IPS-20b (cell line): ENCODE results near the gene NENF.
"Not testable (repeated sequence)": the region's sequence is repeated elsewhere in the genome, so short reads cannot be mapped to it uniquely, and the experiment has no call there.

ENCODE experiments used
- H3K27ac ChIP-seq: one replicate; pipeline ENCODE4 v1.5.1; 2013; ENCODE audit warnings: low read length
- H3K27me3 ChIP-seq: 2 replicates; pipeline ENCODE4 v1.6.1; 2013; ENCODE audit warnings: mild to moderate bottlenecking, low read length, inconsistent platforms; ENCODE audit not compliant: insufficient read depth
- H3K36me3 ChIP-seq: 2 replicates; pipeline ENCODE4 v1.6.1; 2013; ENCODE audit warnings: low read depth, mild to moderate bottlenecking, inconsistent platforms, low read length, moderate library complexity; ENCODE audit not compliant: insufficient read depth
- H3K4me1 ChIP-seq: 2 replicates; pipeline ENCODE4 v1.6.1; 2013; ENCODE audit warnings: mild to moderate bottlenecking, control low read depth, inconsistent platforms, low read length, moderate library complexity; ENCODE audit not compliant: insufficient read depth
- H3K4me3 ChIP-seq: 2 replicates; pipeline ENCODE4 v1.5.1; 2013; ENCODE audit warnings: mild to moderate bottlenecking, low read length, inconsistent platforms
- H3K9ac ChIP-seq: 2 replicates; pipeline ENCODE4 v1.6.1; 2013; ENCODE audit warnings: low read depth, mild to moderate bottlenecking, inconsistent platforms, low read length, moderate library complexity
- H3K9me3 ChIP-seq: 2 replicates; pipeline ENCODE4 v1.6.1; 2013; ENCODE audit warnings: mild to moderate bottlenecking, low read depth, low read length, inconsistent platforms; ENCODE audit not compliant: insufficient read depth

NENF gene

DNA sequence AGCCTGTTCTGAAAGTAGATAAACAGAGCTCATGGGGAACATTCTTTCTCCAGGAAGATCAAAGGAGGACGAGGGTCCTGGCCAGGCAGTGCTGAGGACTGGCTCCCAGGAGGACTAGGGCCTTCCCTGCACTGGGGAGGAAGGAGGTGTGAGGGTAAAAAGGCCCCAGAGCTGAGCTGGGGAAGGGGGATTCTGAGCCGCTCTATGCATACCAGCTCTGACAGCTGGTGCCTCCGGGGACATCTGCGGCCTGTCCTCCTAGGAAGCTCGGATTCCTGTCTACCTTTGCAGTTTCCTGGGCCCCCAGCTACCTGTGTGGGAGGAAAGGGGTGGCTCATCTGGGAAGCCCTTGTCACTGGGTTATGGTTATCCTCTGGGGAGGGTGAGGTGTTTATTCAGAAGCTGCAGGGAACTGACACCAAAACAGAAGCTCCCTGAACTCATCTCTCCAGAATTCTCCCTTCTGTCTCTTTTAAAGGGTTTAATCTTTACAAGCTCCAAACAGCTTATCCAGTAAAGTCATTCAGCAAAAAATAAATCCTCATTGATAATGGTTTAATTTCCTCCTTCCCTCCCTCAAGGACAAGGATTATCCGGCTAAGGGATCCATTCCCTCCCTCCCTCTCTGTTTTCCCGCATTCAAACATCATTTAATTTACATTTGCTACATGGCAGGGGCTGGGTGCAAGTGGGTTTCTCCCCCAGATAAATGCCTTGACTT is 31.0 kb downstream of the NENF start:
- Histone ChIP-seq H3K27me3 (no peaks in the 10 kb centered on the region), H3K4me1 (peaks cover 9% of the 10 kb centered on the region; the same call in 1 of the 2 replicates), H3K9me3 (no peaks in the 10 kb centered on the region), H3K4me3 (no peak overlapping the region), H3K36me3 (no peaks in the 10 kb centered on the region), H3K9ac (no peak overlapping the region), H3K27ac (no peak overlapping the region)

- Histone ChIP-seq H3K9me3 (no peaks in the 10 kb centered on the region), H3K27ac (no peak overlapping the region), H3K4me1 (peaks cover 9% of the 10 kb centered on the region; the same call in 1 of the 2 replicates), H3K4me3 (no peak overlapping the region), H3K36me3 (no peaks in the 10 kb centered on the region), H3K9ac (no peak overlapping the region), H3K27me3 (no peaks in the 10 kb centered on the region)
Measured at GRCh38 chr1:212465311-212465710, 32.6 kb downstream of the NENF start.

DNA sequence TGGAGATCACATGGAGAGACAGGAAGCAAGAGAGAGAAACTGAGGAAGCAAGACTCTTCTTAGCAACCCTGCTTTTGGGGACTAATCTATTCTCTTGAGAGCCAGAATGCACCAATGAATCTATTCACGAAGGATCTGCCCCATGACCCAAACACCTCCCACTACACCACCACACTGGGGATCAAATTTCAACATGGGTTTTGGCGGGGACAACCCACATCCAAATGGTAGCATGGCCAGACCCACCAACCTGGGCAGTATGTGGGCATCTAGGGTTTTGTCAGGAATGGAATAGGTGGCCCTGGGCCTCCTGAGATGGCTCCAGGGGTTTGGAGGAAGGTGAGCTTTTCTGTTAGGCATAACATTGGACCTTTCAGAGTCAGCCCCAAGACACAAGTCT is 33.7 kb downstream of the NENF start:
- Histone ChIP-seq H3K4me1 (peaks cover 9% of the 10 kb centered on the region; the same call in 1 of the 2 replicates), H3K9me3 (no peaks in the 10 kb centered on the region), H3K27me3 (no peaks in the 10 kb centered on the region), H3K36me3 (no peaks in the 10 kb centered on the region), H3K4me3 (no peak overlapping the region), H3K9ac (no peak overlapping the region), H3K27ac (no peak overlapping the region)

DNA sequence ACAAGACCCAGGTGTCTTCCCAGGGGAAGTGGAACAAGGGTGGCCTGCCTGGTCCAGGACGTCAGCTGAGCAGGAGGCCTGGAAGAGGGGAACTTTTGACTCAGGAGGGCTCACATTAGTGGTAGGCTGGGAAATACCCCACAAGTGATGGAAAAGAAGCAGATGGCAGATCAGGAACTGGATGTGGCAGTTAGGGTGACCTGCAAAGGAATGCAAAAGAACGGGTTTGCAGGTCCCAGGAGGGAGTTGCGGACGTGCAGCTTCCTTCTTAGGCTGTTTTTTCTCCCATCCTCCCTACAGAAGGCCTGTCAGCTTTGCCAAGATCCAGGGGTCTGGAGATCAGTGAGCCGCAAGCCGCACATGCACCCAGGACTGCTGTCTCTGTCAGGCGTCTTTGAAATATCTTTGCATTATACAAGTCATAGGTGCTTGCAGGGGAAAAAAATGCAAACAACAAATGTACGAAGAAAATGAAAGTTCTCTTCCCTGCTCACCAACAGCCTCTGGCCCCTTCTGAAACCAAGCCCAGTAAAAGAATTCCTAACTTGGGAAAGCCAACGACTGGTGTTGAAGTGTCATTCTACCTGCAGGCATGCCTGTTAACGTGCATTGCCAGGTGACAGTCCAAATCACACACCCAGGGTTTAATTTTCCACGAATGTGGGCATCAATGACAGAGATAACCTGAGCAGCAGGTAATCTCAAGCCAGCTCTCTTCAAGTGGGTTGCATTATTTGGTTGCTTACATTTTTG is 34.4 kb downstream of the NENF start:
- peaks cover 3% of the 10 kb centered on the region; the same call in 1 of the 2 replicates for H3K4me1 ChIP-seq
- H3K4me3 ChIP-seq, result no peak overlapping the region
- H3K9ac ChIP-seq, result no peak overlapping the region
- no peaks in the 10 kb centered on the region for H3K27me3 ChIP-seq
- H3K27ac ChIP-seq, result no peak overlapping the region
- H3K36me3 ChIP-seq, result no peaks in the 10 kb centered on the region
- H3K9me3 ChIP-seq, result no peaks in the 10 kb centered on the region

- no peak overlapping the region for H3K27ac ChIP-seq
Measured at GRCh38 chr1:212467843-212468482, 35.2 kb downstream of the NENF start.

DNA sequence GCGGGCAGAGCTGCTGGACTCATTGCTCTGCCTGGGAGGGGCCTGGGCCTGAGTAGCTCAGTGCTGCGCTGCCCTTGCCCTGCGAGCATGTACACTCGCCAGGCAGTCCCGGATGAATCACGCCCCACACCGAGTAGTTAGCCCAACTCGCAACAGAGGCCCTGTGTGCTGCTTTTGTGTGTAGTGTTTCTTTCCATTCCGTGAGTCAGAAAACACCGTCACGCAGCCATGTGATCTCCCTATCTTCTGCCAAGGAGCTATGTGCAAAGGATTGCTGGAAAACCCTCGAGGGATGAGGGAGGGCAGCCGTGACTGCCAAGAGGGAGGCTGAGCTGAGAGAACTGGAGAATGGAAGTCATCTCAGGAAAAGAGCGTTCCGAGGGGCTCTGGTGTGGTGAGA is 37.3 kb downstream of the NENF start:
- H3K36me3 ChIP-seq, result no peaks in the 10 kb centered on the region
- no peaks in the 10 kb centered on the region for H3K27me3 ChIP-seq
- no peaks in the 10 kb centered on the region for H3K9me3 ChIP-seq
- no peak overlapping the region for H3K27ac ChIP-seq
- H3K9ac ChIP-seq, result no peak overlapping the region
- H3K4me1 ChIP-seq, result no peaks in the 10 kb centered on the region; the same call in 1 of the 2 replicates
- no peak overlapping the region for H3K4me3 ChIP-seq

More at GRCh38 chr1:212467843-212468482, 35.2 kb downstream of the NENF start:
- no peaks in the 10 kb centered on the region; the same call in 1 of the 2 replicates for H3K4me1 ChIP-seq
- H3K27me3 ChIP-seq, result no peaks in the 10 kb centered on the region
- no peak overlapping the region for H3K4me3 ChIP-seq
- H3K9ac ChIP-seq, result no peak overlapping the region
- H3K36me3 ChIP-seq, result no peaks in the 10 kb centered on the region
- H3K9me3 ChIP-seq, result no peaks in the 10 kb centered on the region

DNA sequence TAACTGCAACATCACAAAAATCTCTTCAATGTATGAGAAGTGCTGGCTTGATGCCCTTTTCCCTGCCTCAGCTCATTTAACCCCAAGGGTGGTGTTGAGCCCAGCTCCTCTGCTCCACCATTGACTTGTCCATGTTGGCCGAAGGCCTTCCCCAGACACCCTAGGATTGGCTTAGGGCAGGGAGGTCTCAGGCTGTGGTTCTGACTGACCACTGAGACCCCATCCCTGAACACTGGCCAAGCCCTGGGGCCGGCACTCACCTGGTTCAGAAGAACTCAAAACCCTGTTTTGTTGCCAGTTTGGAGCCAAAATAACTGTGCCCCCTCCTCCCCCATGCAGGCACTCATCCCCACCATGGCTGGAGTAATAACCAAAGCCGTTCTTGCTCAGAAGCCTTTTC is 38.6 kb downstream of the NENF start:
- Histone ChIP-seq H3K9ac (no peak overlapping the region), H3K27me3 (no peaks in the 10 kb centered on the region), H3K27ac (no peak overlapping the region), H3K9me3 (no peaks in the 10 kb centered on the region), H3K4me3 (no peak overlapping the region), H3K36me3 (no peaks in the 10 kb centered on the region), H3K4me1 (no peaks in the 10 kb centered on the region; the same call in 1 of the 2 replicates)

- H3K27me3 ChIP-seq, result no peaks in the 10 kb centered on the region
- H3K9me3 ChIP-seq, result no peaks in the 10 kb centered on the region
- H3K36me3 ChIP-seq, result no peaks in the 10 kb centered on the region
- H3K27ac ChIP-seq, result no peak overlapping the region
- no peaks in the 10 kb centered on the region; the same call in 1 of the 2 replicates for H3K4me1 ChIP-seq
- no peak overlapping the region for H3K4me3 ChIP-seq
- no peak overlapping the region for H3K9ac ChIP-seq
Measured at GRCh38 chr1:212471891-212472675, 39.4 kb downstream of the NENF start.

- H3K36me3 ChIP-seq, result no peaks in the 10 kb centered on the region
- no peaks in the 10 kb centered on the region for H3K9me3 ChIP-seq
- no peak overlapping the region for H3K9ac ChIP-seq
- no peaks in the 10 kb centered on the region for H3K27me3 ChIP-seq
- H3K27ac ChIP-seq, result no peak overlapping the region
- H3K4me3 ChIP-seq, result no peak overlapping the region
- no peaks in the 10 kb centered on the region for H3K4me1 ChIP-seq
Measured at GRCh38 chr1:212473729-212474128, 41.0 kb downstream of the NENF start.

DNA sequence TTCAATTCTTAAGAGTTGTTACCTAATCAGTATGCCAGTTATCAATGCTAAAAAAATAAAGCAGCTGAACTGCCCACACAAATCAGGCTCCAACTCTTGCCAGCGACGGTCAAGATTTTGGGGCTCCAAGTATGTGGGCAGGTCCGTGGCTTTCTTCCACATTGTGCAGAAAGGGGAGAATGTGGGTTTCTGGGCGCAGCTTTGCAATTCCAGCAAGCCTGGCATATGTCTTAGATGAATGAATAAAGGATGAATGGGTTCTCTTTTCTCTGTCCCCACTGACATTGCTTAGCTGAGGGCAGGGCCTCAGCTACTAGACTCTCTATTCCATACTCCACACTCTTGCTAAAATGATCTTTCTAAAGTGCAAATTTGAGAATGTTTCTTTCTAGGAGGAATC is 42.4 kb downstream of the NENF start:
- no peak overlapping the region for H3K4me3 ChIP-seq
- H3K9me3 ChIP-seq, result no peaks in the 10 kb centered on the region
- no peak overlapping the region for H3K9ac ChIP-seq
- no peaks in the 10 kb centered on the region for H3K27me3 ChIP-seq
- no peaks in the 10 kb centered on the region for H3K4me1 ChIP-seq
- no peak overlapping the region for H3K27ac ChIP-seq
- H3K36me3 ChIP-seq, result no peaks in the 10 kb centered on the region

- H3K4me1 ChIP-seq, H3K4me3 ChIP-seq, H3K9ac ChIP-seq, H3K27me3 ChIP-seq, H3K36me3 ChIP-seq, H3K9me3 ChIP-seq, H3K27ac ChIP-seq: not testable (repeated sequence)
Measured at GRCh38 chr1:212475831-212476230, 43.1 kb downstream of the NENF start.
